Umbilical cord (tissue), 2 donors: ENCODE results near the gene LSR. TPM values are rescaled to one million over a fixed set of nuclear protein-coding genes. Genes with fewer than 3 reads are reported as not detected.
A peak's percentile ranks its signal among the peaks of the same experiment; 100 is the strongest.

Experiments
- DNase-seq: peaks from one replicate; pipeline ENCODE4 v3.0.0-alpha.2; 2015; ENCODE audit warnings: low spot score
- total RNA-seq: library from RNA; depleted of rRNA; stranded (reverse); fragments of >200 nt; gene quantifications from one replicate; pipeline ENCODE4 v1.2.3, GENCODE V29; 2014; ENCODE audit warnings: low replicate concordance; ENCODE audit not compliant: insufficient read depth

The LSR gene
- total RNA-seq, 1 donor from 2014 or later: 4.1 TPM

- DNase-seq: no peak
Measured at GRCh38 chr19:35266520-35267352, 17.9 kb downstream of the LSR start.

- peak; percentile 60 for DNase-seq
Measured at GRCh38 chr19:35267353-35267817, 18.6 kb downstream of the LSR start.

DNA sequence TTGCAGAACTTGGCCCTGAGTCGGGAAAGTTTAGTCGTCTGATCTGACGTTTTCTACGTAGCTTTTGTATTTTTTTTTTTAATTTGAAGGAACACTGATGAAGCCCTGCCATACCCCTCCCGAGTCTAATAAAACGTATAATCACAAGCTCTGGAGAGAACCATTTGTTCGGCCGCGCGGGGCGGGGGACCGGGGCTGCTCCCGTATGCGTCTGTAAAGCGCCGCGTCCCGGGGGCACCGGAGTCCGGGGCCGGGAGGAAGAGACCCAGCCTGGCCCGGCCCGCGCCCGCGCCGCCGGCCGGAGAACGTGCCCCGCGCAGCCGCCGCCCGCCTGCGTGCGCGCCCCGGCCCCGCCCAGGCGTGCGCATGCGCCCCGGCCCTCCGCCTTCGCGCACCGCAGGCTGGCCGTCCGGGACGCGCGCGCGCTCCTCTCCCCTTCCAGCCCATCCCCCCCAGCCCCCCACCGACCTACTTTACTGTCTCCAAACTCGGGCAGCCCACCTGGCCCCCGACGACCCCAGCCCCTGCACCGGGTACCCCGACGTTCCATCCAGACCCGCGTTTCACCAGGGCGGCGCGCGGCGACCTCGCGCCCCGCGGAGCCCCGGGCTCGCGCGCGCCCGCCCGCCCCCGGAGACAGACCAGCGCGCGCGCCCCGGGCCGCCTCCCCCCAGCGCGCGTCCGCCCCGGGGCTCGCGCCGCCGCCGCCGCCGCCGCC, 19.2 kb downstream of the LSR start:
- DNase-seq: peak; percentile 77

DNA sequence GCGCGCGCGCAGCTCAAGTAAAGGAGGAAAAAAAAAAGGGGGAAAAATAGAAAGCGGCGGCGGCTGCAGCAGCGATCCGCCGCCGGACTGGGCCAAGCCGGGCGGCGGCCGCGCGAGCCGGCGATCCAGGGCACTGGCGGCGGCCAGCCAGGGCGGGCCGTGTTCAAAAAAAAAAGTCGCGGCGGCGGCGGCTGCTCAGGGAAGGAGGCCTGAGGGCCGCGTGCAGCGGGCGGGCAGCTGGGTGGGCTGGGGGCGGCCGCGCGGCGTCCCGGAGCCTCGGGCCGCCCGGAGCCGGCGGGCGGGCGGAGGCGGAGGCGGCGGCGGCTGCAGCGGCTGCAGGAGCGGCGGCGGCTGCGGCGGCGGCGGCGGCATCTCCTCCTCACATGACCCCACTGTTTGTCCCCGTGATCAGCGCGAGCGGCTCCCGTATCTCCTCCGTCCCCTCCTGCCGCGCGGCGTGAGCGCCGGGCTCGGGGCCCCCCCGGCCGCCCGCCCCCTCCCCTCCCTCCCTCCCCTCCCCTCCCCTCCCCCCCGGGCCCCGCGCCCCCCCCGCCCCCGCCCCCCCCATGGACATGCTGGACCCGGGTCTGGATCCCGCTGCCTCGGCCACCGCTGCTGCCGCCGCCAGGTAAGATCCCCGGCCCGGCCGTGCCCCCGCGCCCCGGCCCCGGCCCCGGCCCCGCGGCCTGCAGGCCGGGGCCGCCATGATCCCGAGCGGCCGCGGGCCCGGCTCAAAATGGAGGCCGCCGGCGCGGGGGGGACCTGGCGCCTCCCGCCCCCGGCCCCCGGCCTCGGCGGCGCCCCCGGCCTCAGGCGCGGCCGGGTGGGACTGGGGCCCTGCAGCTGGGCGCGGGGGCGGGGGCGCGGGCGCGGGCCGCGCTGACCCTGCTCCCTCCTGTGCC, 20.0 kb downstream of the LSR start, which contains the start of gene USF2:
TSS of gene USF2 (plus strand) at position 427 of the 902 bp plus-strand sequence. CDS start at position 567, 140 bp downstream.
- DNase-seq: peak; percentile 69

DNA sequence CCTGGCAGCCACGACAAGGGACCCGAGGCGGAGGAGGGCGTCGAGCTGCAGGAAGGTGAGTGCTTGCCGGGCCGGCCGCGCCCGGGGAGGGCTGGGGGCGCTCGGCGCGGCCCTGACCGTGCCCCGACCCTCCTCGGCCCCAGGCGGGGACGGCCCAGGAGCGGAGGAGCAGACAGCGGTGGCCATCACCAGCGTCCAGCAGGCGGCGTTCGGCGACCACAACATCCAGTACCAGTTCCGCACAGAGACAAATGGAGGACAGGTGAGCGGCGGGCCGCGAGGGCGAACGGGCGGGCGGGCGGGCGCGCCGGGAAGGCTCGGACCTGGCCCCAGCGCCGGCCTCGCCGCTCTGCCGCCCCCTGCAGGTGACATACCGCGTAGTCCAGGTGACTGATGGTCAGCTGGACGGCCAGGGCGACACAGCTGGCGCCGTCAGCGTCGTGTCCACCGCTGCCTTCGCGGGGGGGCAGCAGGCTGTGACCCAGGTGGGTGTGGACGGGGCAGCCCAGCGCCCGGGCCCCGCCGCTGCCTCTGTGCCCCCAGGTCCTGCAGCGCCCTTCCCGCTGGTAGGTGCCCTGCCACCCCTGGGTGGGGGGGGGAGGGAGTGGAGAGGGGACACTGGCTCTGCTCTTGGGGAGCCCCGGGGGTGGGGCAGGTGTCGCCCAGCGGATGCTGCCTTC, 20.8 kb downstream of the LSR start:
- DNase-seq: peak; percentile 75

DNA sequence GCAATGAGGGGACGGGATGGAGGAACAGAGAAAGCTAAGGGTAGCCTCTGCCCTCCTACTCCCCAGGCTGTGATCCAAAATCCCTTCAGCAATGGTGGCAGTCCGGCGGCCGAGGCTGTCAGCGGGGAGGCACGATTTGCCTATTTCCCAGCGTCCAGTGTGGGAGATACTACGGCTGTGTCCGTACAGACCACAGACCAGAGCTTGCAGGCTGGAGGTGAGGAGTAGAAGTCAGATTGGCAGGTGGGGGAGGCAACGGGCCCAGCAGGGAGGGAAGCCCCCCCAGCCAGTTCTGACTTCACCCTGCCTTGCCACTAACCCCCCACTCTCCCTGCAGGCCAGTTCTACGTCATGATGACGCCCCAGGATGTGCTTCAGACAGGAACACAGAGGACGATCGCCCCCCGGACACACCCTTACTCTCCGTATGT, 21.6 kb downstream of the LSR start:
- DNase-seq: no peak

- no peak for DNase-seq
Measured at GRCh38 chr19:35271546-35271945, 22.7 kb downstream of the LSR start.

GRCh38 chr19:35272122-35272719, 23.4 kb downstream of the LSR start:
- DNase-seq: peak; percentile 40

DNA sequence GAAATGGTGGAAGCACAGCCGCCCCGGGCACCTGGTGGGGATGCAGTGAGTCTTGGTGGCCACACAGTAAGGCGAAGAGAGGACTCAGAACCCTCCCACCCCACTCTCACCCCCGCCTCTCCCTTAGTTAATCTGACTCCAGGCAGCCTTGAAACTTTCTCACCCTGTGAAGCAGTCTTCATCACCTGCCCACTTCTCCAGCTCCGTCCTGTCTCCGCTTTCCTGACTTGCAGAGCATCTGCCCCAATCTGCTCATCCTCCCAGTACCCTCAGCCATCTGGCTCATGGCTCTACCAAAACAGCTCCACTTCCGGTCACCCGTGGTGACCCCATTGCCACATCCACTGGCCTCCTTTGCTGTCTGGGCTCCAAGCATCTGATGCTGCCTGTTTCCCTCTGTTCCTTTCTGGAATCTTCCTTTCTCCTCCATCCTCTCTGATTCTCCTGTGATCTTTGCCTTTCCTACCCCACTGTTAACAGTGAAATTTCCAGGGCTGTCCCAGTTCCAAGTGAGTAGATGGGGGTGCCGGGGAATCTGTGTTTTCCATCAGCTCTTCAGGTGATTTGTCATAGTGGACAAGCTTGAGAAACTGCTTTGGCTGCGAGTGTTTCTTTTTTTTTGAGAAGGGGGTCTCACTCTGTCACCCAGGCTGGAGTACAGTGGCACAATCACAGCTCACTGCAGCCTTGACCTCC, 24.3 kb downstream of the LSR start:
- no peak for DNase-seq

DNA sequence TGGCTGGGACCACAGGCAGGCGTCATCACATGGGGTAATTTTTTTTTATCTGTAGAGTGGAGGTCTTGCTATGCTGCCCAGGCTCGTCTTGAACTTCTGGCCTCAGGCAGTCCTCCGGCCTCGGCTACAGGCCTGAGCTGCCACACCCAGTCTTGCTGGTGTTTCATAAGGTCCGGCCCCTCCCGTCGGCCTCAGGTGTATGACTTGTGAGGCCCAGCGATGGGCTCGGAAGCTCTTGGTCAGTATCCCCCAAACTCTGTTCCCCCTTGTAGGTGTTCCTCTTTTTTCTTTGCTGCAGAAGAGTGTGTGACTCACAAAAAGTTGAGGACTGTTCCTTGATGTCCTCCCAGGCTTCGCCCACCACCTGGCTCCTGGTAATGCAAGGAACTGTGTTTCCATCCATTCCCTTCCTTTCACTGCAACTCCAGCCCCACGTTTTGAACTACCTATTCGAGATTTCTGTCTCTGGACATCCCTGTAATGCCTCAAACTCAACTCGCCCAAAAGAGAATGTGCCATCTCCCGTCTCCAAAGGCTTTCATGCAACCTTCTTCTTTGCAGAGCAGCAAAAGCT, 25.0 kb downstream of the LSR start:
- no peak for DNase-seq

- DNase-seq: no peak
Measured at GRCh38 chr19:35274323-35274722, 25.5 kb downstream of the LSR start.

- DNase-seq: no peak
Measured at GRCh38 chr19:35276706-35277281, 28.0 kb downstream of the LSR start.

GRCh38 chr19:35278578-35279284, 29.9 kb downstream of the LSR start:
- DNase-seq: no peak

DNA sequence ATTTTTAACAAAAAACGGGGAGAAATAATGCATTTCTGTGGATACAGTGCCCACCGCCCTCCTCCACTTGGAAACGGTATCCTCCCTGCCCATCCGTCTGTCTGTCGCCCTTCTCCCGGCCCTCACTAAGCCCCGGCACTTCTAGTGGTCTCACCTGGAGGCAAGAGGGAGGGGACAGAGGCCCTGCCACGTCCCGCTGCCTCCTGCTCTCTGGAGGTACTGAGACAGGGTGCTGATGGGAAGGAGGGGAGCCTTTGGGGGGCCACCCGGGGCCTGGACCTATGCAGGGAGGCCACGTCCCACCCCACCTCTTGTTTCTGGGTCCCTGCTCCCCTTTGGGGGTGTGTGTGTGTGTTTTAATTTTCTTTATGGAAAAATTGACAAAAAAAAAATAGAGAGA, 30.6 kb downstream of the LSR start:
- no peak for DNase-seq

- no peak for DNase-seq
Measured at GRCh38 chr19:35279985-35280821, 31.4 kb downstream of the LSR start.

DNA sequence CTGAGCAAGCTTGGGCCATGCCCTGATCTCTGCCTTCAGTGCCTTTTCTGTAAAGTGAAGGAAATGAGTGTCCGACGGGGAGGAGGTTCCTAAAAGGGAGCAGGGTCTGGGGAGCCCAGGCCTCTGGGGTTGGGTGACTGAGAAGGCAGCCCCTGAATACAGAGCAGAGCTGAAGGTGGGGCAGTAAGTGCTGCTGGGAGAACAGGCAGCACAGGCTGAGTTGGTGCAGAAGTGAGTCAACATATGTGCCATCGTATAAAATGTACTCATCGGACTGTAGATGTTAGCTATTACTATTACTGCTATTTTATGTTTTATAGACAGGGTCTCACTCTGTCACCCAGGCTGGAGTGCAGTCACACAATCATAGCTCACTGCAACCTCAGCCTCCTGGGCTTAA, 32.5 kb downstream of the LSR start:
- DNase-seq: no peak
